H1 (cell line): Measurements from ENCODE around the gene PID1.

Source experiments
- BACH1 ChIP-seq: IDR thresholded peaks from 2 replicates; pipeline ENCODE4 v1.6.1; 2012; ENCODE audit warnings: low read length, improper control_type of control experiment
- CTCF ChIP-seq, 3 experiments: IDR thresholded peaks; 1 replicate in 2 of 3; 2 replicates in 1 of 3; pipeline versions ENCODE4 v1.5.1 to v1.6.1; 2011; ENCODE audit warnings: low read length in 3 of 3, mild to moderate bottlenecking in 3 of 3, inconsistent platforms in 2 of 3, low read depth in 1 of 3, moderate library complexity in 1 of 3; ENCODE audit not compliant: insufficient read depth in 1 of 3; ENCODE audit errors: control extremely low read depth in 1 of 3
- E2F6 ChIP-seq: IDR thresholded peaks from 2 replicates; pipeline ENCODE4 v1.6.1; 2012; ENCODE audit warnings: inconsistent platforms
- EGR1 ChIP-seq: IDR thresholded peaks from 2 replicates; pipeline ENCODE4 v1.6.1; 2011; ENCODE audit warnings: low read depth, low read length, borderline replicate concordance
- EZH2 ChIP-seq: fragments of 200-600 bp; sonication (generic); IDR thresholded peaks from 2 replicates; pipeline ENCODE4 v1.7.1; 2012; ENCODE audit warnings: low read depth, mild to moderate bottlenecking, moderate library complexity, low read length, inconsistent platforms; ENCODE audit not compliant: severe bottlenecking
- GABPA ChIP-seq: IDR thresholded peaks from 2 replicates; pipeline ENCODE4 v1.6.1; 2011; ENCODE audit warnings: mild to moderate bottlenecking, low read length, moderate library complexity, borderline replicate concordance; ENCODE audit not compliant: insufficient read depth
- MAX ChIP-seq: IDR thresholded peaks from 2 replicates; pipeline ENCODE4 v1.6.1; 2012; ENCODE audit warnings: inconsistent platforms
- POLR2A ChIP-seq, 2 experiments: IDR thresholded peaks; 1 replicate in 1 of 2; 2 replicates in 1 of 2; pipeline ENCODE4 v1.6.1; 2011; ENCODE audit warnings: low read depth in 2 of 2, low read length in 2 of 2, mild to moderate bottlenecking in 2 of 2; ENCODE audit errors: control extremely low read depth in 1 of 2
- POLR2AphosphoS5 ChIP-seq: IDR thresholded peaks from 2 replicates; pipeline ENCODE4 v1.6.1; 2011; ENCODE audit warnings: low read depth, low read length
- TAF1 ChIP-seq: IDR thresholded peaks from 2 replicates; pipeline ENCODE4 v1.6.1; 2011; ENCODE audit warnings: mild to moderate bottlenecking, low read depth, low read length

GRCh38 chr2:229191413-229191812 is 79.7 kb downstream of the PID1 start:
- TF ChIP-seq CTCF (IDR thresholded peaks at IDR 0.05; ENCODE audit: control extremely low read depth in 1 of 3, insufficient read depth in 1 of 3, low read depth in 1 of 3, low read length in 3 of 3) (no peak), GABPA (no peak), E2F6 (no peak), POLR2AphosphoS5 (no peak), EGR1 (no peak), MAX (no peak), EZH2 (no peak), BACH1 (no peak), TAF1 (no peak), POLR2A (IDR thresholded peaks at IDR 0.05; ENCODE audit: control extremely low read depth in 1 of 2, low read depth in 2 of 2, low read length in 2 of 2) (no peak)
